ENCODE data around the gene SLC29A4. TPM values are rescaled to one million over a fixed set of nuclear protein-coding genes. Genes with fewer than 3 reads are reported as not detected.

Gene SLC29A4
- total RNA-seq, 1 donor, result 2.2 TPM

- DNase-seq (ENCODE audit: low read depth), result no peak
- TF ChIP-seq, protein P1, sequence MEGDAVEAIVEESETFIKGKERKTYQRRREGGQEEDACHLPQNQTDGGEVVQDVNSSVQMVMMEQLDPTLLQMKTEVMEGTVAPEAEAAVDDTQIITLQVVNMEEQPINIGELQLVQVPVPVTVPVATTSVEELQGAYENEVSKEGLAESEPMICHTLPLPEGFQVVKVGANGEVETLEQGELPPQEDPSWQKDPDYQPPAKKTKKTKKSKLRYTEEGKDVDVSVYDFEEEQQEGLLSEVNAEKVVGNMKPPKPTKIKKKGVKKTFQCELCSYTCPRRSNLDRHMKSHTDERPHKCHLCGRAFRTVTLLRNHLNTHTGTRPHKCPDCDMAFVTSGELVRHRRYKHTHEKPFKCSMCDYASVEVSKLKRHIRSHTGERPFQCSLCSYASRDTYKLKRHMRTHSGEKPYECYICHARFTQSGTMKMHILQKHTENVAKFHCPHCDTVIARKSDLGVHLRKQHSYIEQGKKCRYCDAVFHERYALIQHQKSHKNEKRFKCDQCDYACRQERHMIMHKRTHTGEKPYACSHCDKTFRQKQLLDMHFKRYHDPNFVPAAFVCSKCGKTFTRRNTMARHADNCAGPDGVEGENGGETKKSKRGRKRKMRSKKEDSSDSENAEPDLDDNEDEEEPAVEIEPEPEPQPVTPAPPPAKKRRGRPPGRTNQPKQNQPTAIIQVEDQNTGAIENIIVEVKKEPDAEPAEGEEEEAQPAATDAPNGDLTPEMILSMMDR (IDR thresholded peaks at IDR 0.05; ENCODE audit: insufficient read depth, low read depth, low read length), result no peak
- H3K4me3 ChIP-seq (ENCODE audit: low read depth, low read length), result no peak overlapping the region
Observed at GRCh38 chr7:5334671-5335070, 51.9 kb downstream of the SLC29A4 start.

DNA sequence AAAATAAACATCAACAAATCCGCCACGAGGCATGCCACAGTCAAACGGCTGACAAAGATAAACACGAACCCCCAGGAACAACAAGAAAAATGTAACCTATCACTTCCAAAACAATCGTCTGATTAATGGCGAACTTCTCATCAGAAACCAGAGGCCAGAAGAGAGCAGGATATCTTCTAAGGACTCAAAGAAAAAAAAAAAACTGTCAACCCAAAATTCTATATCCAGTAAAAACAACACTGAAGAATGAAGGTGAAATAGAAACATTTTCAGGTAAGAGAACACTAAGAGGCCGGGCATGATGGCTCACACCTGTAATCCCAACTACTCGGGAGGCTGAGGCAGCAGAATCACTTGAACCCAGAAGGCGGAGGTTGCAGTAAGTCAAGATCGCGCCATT lies 54.3 kb downstream of the SLC29A4 start:
- peak; percentile 7 for DNase-seq (ENCODE audit: low read depth)
- TF ChIP-seq, protein P1 (IDR thresholded peaks at IDR 0.05; ENCODE audit: insufficient read depth, low read depth, low read length), result no peak

DNA sequence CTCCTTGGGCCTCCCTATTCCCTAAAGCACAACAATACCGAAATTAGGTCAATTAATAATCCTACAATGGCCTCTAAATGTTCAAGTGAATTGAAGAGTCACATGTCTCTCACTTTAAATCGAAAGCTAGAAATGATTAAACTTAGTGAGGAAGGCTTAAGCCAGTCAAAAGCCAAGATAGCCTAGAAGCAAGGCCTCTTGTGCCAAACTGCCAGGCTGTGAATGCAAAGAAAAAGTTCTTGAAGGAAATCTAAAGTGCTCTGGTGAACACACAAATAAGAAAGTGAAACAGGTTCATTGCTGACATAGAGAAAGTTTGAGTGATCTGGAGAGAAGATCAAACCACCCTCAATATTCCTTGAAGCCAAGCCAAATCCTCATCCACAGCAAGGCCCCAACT lies 57.2 kb downstream of the SLC29A4 start:
- no peak overlapping the region for H3K4me3 ChIP-seq (ENCODE audit: low read depth, low read length)
- DNase-seq (ENCODE audit: low read depth), result no peak
- TF ChIP-seq, protein P1 (IDR thresholded peaks at IDR 0.05; ENCODE audit: insufficient read depth, low read depth, low read length), result no peak

More for the DNA sequence above, 54.3 kb downstream of the SLC29A4 start:
- H3K4me3 ChIP-seq (ENCODE audit: low read depth, low read length), result no peak overlapping the region

- DNase-seq (ENCODE audit: low read depth), result no peak
- TF ChIP-seq, protein P1 (IDR thresholded peaks at IDR 0.05; ENCODE audit: insufficient read depth, low read depth, low read length), result no peak
- no peak overlapping the region for H3K4me3 ChIP-seq (ENCODE audit: low read depth, low read length)
Observed at GRCh38 chr7:5342631-5343030, 59.9 kb downstream of the SLC29A4 start.

GRCh38 chr7:5343884-5344283 lies 61.1 kb downstream of the SLC29A4 start:
- TF ChIP-seq, protein P1 (IDR thresholded peaks at IDR 0.05; ENCODE audit: insufficient read depth, low read depth, low read length), result no peak
- no peak overlapping the region for H3K4me3 ChIP-seq (ENCODE audit: low read depth, low read length)
- no peak for DNase-seq (ENCODE audit: low read depth)

DNA sequence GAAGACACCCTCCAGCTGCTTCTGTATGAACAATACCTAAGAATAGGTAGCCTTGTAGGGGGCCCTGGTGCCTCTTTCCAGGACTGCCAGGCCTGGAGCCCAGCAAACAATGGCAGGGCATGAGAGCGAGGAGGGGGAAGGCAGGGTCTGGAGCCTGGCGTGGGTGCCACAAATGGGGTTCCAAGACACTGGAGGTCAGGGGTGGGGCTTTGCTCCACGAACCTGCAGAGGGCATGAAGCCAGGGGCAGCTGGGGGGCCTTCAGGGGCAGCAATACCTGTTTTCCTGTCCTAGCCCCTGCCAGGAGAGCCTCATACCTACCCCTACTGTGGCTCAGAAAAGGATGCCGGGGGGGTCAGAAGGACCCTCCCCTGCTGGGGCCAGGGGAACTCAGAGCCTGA lies 61.6 kb downstream of the SLC29A4 start:
- DNase-seq (ENCODE audit: low read depth), result no peak
- no peak overlapping the region for H3K4me3 ChIP-seq (ENCODE audit: low read depth, low read length)
- TF ChIP-seq, protein P1 (IDR thresholded peaks at IDR 0.05; ENCODE audit: insufficient read depth, low read depth, low read length), result no peak

- DNase-seq (ENCODE audit: low read depth), result no peak
- TF ChIP-seq, protein P1 (IDR thresholded peaks at IDR 0.05; ENCODE audit: insufficient read depth, low read depth, low read length), result no peak
- H3K4me3 ChIP-seq (ENCODE audit: low read depth, low read length), result no peak overlapping the region
Observed at GRCh38 chr7:5345171-5345570, 62.4 kb downstream of the SLC29A4 start.

Data from fibroblast of villous mesenchyme (primary cell).